ENCODE results near the gene ANO2.

The ANO2 gene

GRCh38 chr12:5632453-5632852 is 312.6 kb downstream of the ANO2 start:
- peaks cover 14% of the 10 kb centered on the region; the same call in 1 of the 2 replicates for H3K27me3 ChIP-seq (ENCODE audit: control insufficient read depth, low read length)
- H3K4me1 ChIP-seq (ENCODE audit: control insufficient read depth, low read length) = no peaks in the 10 kb centered on the region

GRCh38 chr12:5631497-5631896 is 313.6 kb downstream of the ANO2 start:
- Histone ChIP-seq H3K79me2 (ENCODE audit: control insufficient read depth, low read length) (no peaks in the 10 kb centered on the region), H3K4me1 (ENCODE audit: control insufficient read depth, low read length) (no peaks in the 10 kb centered on the region), H3K9me2 (replicated peaks; ENCODE audit: control insufficient read depth, low read length) (no peaks in the 10 kb centered on the region), H3K9me3 (ENCODE audit: control insufficient read depth, insufficient read depth, low read length) (no peaks in the 10 kb centered on the region), H3F3A (ENCODE audit: control insufficient read depth, insufficient read depth) (no peaks in the 10 kb centered on the region), H3K36me3 (ENCODE audit: control insufficient read depth, low read length) (no peaks in the 10 kb centered on the region), H3K27me3 (ENCODE audit: control insufficient read depth, low read length) (peaks cover 14% of the 10 kb centered on the region; the same call in 1 of the 2 replicates), H4K20me1 (ENCODE audit: control insufficient read depth, insufficient read depth, low read depth, low read length) (no peaks in the 10 kb centered on the region), H3K27ac (ENCODE audit: low read depth, low read length) (no peak overlapping the region), H3K4me3 (ENCODE audit: low read length) (no peak overlapping the region), H3K4me2 (ENCODE audit: low read length) (no peak overlapping the region)
- TF ChIP-seq EZH2phosphoT487 (IDR thresholded peaks at IDR 0.05; ENCODE audit: borderline replicate concordance, low read length) (no peak), CTCF (IDR thresholded peaks at IDR 0.05; ENCODE audit: low read depth, low read length, poor library complexity, severe bottlenecking) (no peak)

More at GRCh38 chr12:5632453-5632852, 312.6 kb downstream of the ANO2 start:
- Histone ChIP-seq H3F3A (ENCODE audit: control insufficient read depth, insufficient read depth) (no peaks in the 10 kb centered on the region), H3K4me3 (ENCODE audit: low read length) (no peak overlapping the region), H3K9me3 (ENCODE audit: control insufficient read depth, insufficient read depth, low read length) (no peaks in the 10 kb centered on the region), H3K4me2 (ENCODE audit: low read length) (no peak overlapping the region), H3K79me2 (ENCODE audit: control insufficient read depth, low read length) (no peaks in the 10 kb centered on the region), H3K9me2 (replicated peaks; ENCODE audit: control insufficient read depth, low read length) (no peaks in the 10 kb centered on the region), H3K36me3 (ENCODE audit: control insufficient read depth, low read length) (no peaks in the 10 kb centered on the region), H4K20me1 (ENCODE audit: control insufficient read depth, insufficient read depth, low read depth, low read length) (no peaks in the 10 kb centered on the region), H3K27ac (ENCODE audit: low read depth, low read length) (no peak overlapping the region)
- TF ChIP-seq CTCF (IDR thresholded peaks at IDR 0.05; ENCODE audit: low read depth, low read length, poor library complexity, severe bottlenecking) (no peak), EZH2phosphoT487 (IDR thresholded peaks at IDR 0.05; ENCODE audit: borderline replicate concordance, low read length) (no peak)

- Histone ChIP-seq H3K27me3 (ENCODE audit: control insufficient read depth, low read length) (peaks cover 14% of the 10 kb centered on the region; the same call in 1 of the 2 replicates), H3K4me1 (ENCODE audit: control insufficient read depth, low read length) (no peaks in the 10 kb centered on the region), H3F3A (ENCODE audit: control insufficient read depth, insufficient read depth) (no peaks in the 10 kb centered on the region), H3K27ac (ENCODE audit: low read depth, low read length) (no peak overlapping the region), H3K79me2 (ENCODE audit: control insufficient read depth, low read length) (no peaks in the 10 kb centered on the region), H3K4me2 (ENCODE audit: low read length) (no peak overlapping the region), H3K9me3 (ENCODE audit: control insufficient read depth, insufficient read depth, low read length) (no peaks in the 10 kb centered on the region), H3K9me2 (replicated peaks; ENCODE audit: control insufficient read depth, low read length) (no peaks in the 10 kb centered on the region), H3K4me3 (ENCODE audit: low read length) (no peak overlapping the region), H3K36me3 (ENCODE audit: control insufficient read depth, low read length) (no peaks in the 10 kb centered on the region), H4K20me1 (ENCODE audit: control insufficient read depth, insufficient read depth, low read depth, low read length) (no peaks in the 10 kb centered on the region)
- TF ChIP-seq EZH2phosphoT487 (IDR thresholded peaks at IDR 0.05; ENCODE audit: borderline replicate concordance, low read length) (no peak), CTCF (IDR thresholded peaks at IDR 0.05; ENCODE audit: low read depth, low read length, poor library complexity, severe bottlenecking) (no peak)
Measured at GRCh38 chr12:5630726-5631125, 314.3 kb downstream of the ANO2 start.

Data from DOHH2 (cell line).